ENCODE results near the gene ITLN1. TPM values are rescaled to one million over a fixed set of nuclear protein-coding genes. Genes with fewer than 3 reads are reported as not detected.

Gene ITLN1
- total RNA-seq, 1 donor from 2014 or later, result not detected

- DNase-seq (ENCODE audit: low read depth), result no peak
- no peak overlapping the region for H3K4me3 ChIP-seq (ENCODE audit: low read depth, low read length)
- TF ChIP-seq CTCF (conservative IDR thresholded peaks at IDR 0.05; ENCODE audit: low read depth, low read length), result peak; percentile 79
These were observed 49.9 kb downstream of the ITLN1 start for GRCh38 chr1:160834945-160835565.

GRCh38 chr1:160830321-160831153 is 54.4 kb downstream of the ITLN1 start:
- no peak for DNase-seq (ENCODE audit: low read depth)
- TF ChIP-seq CTCF (conservative IDR thresholded peaks at IDR 0.05; ENCODE audit: low read depth, low read length), result peak; percentile 88

GRCh38 chr1:160829766-160830165 is 55.2 kb downstream of the ITLN1 start:
- no peak overlapping the region for H3K4me3 ChIP-seq (ENCODE audit: low read depth, low read length)
- TF ChIP-seq CTCF (conservative IDR thresholded peaks at IDR 0.05; ENCODE audit: low read depth, low read length), result no peak
- no peak for DNase-seq (ENCODE audit: low read depth)

More at GRCh38 chr1:160830321-160831153, 54.4 kb downstream of the ITLN1 start:
- H3K4me3 ChIP-seq (ENCODE audit: low read depth, low read length), result no peak overlapping the region

- DNase-seq (ENCODE audit: low read depth), result no peak
- H3K4me3 ChIP-seq (ENCODE audit: low read depth, low read length), result no peak overlapping the region
- no peak for TF ChIP-seq CTCF (conservative IDR thresholded peaks at IDR 0.05; ENCODE audit: low read depth, low read length)
These were observed 57.6 kb downstream of the ITLN1 start for GRCh38 chr1:160827418-160827817.

GRCh38 chr1:160826546-160826945 is 58.4 kb downstream of the ITLN1 start:
- DNase-seq (ENCODE audit: low read depth), result no peak
- no peak for TF ChIP-seq CTCF (conservative IDR thresholded peaks at IDR 0.05; ENCODE audit: low read depth, low read length)
- H3K4me3 ChIP-seq (ENCODE audit: low read depth, low read length), result no peak overlapping the region

Other genes starting within 250 kb of the ITLN1 start
- not detected in 2 replicates for gene SLAMF1, start 238.1 kb downstream of the ITLN1 start, total RNA-seq
- gene CD48, start 173.4 kb downstream of the ITLN1 start, total RNA-seq, result not detected in 2 replicates
- 0.06 TPM in 1 of 2 replicates, not detected in the other for gene SLAMF7, start 145.9 kb downstream of the ITLN1 start, total RNA-seq
- gene LY9, start 89.0 kb downstream of the ITLN1 start, total RNA-seq, result not detected in 2 replicates
- gene CD244, start 22.3 kb downstream of the ITLN1 start, total RNA-seq, result not detected in 2 replicates
- not detected in 2 replicates for gene ITLN2, start 69.6 kb upstream of the ITLN1 start, total RNA-seq
- 42.2 and 57.8 TPM in 2 replicates for gene F11R, start 136.0 kb upstream of the ITLN1 start, total RNA-seq
- gene TSTD1, start 153.8 kb upstream of the ITLN1 start, total RNA-seq, result 52.0 and 148 TPM in 2 replicates
- 37.9 and 53.7 TPM in 2 replicates for gene USF1, start 160.8 kb upstream of the ITLN1 start, total RNA-seq
- gene ARHGAP30, start 184.7 kb upstream of the ITLN1 start, total RNA-seq, result 0.06 and 0.07 TPM in 2 replicates
- gene NECTIN4, start 204.4 kb upstream of the ITLN1 start, total RNA-seq, result 3.0 and 6.1 TPM in 2 replicates
- 2.6 and 6.5 TPM in 2 replicates for gene KLHDC9, start 213.2 kb upstream of the ITLN1 start, total RNA-seq
- gene PFDN2, start 232.9 kb upstream of the ITLN1 start, total RNA-seq, result 102 and 103 TPM in 2 replicates
- 34.2 and 55.9 TPM in 2 replicates for gene NIT1, start 232.9 kb upstream of the ITLN1 start, total RNA-seq
- gene DEDD, start 247.5 kb upstream of the ITLN1 start, total RNA-seq, result 22.8 and 24.7 TPM in 2 replicates

All from epithelial cell of proximal tubule (primary cell).